Ishikawa (cell line): ENCODE measurements around the gene NDST1.

ENCODE experiments used
- CEBPB ChIP-seq: IDR thresholded peaks from 2 replicates; pipeline ENCODE4 v1.6.1; 2012
- CREB1 ChIP-seq: IDR thresholded peaks from 2 replicates; pipeline ENCODE4 v1.6.1; 2012; ENCODE audit warnings: low read depth
- EGR1 ChIP-seq: IDR thresholded peaks from 2 replicates; pipeline ENCODE4 v1.6.1; 2012
- EP300 ChIP-seq: IDR thresholded peaks from 2 replicates; pipeline ENCODE4 v1.6.1; 2012; ENCODE audit warnings: borderline replicate concordance
- FOXM1 ChIP-seq: IDR thresholded peaks from 2 replicates; pipeline ENCODE4 v1.6.1; 2012; ENCODE audit warnings: low read depth, borderline replicate concordance
- NFIC ChIP-seq: IDR thresholded peaks from 2 replicates; pipeline ENCODE4 v1.6.1; 2012
- RAD21 ChIP-seq: IDR thresholded peaks from 2 replicates; pipeline ENCODE4 v1.6.1; 2012; ENCODE audit warnings: low read depth
- TAF1 ChIP-seq: IDR thresholded peaks from 2 replicates; pipeline ENCODE4 v1.6.1; 2012; ENCODE audit warnings: low read depth, mild to moderate bottlenecking
- TCF12 ChIP-seq: IDR thresholded peaks from 2 replicates; pipeline ENCODE4 v1.6.1; 2012; ENCODE audit warnings: low read depth
- TEAD4 ChIP-seq: IDR thresholded peaks from 2 replicates; pipeline ENCODE4 v1.6.1; 2012
- YY1 ChIP-seq: IDR thresholded peaks from 2 replicates; pipeline ENCODE4 v1.6.1; 2012; ENCODE audit warnings: low read depth
- ZBTB7A ChIP-seq: IDR thresholded peaks from 2 replicates; pipeline ENCODE4 v1.6.1; 2012; ENCODE audit warnings: low read depth
- TF ChIP-seq, protein P1 (sequence below): IDR thresholded peaks from 2 replicates; pipeline ENCODE4 v1.6.1; 2012
- TF ChIP-seq, protein P2 (sequence below): IDR thresholded peaks from 2 replicates; pipeline ENCODE4 v1.6.1; 2012; ENCODE audit warnings: low read depth, mild to moderate bottlenecking
- TF ChIP-seq, protein P3 (sequence below): IDR thresholded peaks from 2 replicates; pipeline ENCODE4 v1.6.1; 2012

NDST1 gene

DNA sequence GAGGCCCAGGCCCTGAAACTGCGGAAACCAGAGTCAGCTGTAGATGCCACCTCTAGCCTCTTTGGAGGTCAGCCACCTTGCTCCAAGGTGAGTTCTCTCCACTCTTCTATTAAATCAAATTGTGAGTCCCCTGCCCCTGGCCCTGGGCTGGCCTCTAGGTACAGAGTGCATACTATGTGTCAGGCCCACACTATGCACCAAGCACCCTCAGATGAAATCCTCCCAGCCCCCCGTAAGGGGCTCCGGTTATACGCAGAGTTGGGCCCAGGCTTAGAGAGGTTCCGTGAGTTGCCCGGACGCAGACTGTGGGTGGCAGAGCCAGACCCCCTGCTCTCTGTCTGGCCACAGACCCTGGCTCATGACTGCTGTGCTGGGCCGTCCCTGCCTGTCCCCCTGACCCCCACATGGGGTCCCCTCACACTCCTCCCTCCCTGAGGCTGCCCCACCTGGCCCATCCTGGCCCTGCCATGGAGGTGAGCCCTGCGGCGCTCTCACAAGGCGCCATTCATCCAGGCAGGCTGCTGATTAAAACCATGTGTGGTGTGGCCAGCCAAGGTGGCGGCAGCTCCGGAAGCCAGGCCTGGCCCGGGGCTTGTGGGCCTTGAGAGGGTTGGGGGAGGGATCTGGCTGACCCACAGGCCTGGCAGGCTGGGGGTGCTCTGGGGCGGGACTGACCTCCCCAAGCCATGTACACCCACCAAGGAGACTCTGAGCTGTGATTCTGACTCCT, 67.1 kb downstream of the NDST1 start:
- TF ChIP-seq CEBPB, result no peak
- TF ChIP-seq, protein P1, sequence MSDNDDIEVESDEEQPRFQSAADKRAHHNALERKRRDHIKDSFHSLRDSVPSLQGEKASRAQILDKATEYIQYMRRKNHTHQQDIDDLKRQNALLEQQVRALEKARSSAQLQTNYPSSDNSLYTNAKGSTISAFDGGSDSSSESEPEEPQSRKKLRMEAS, result no peak
- TF ChIP-seq, protein P2, sequence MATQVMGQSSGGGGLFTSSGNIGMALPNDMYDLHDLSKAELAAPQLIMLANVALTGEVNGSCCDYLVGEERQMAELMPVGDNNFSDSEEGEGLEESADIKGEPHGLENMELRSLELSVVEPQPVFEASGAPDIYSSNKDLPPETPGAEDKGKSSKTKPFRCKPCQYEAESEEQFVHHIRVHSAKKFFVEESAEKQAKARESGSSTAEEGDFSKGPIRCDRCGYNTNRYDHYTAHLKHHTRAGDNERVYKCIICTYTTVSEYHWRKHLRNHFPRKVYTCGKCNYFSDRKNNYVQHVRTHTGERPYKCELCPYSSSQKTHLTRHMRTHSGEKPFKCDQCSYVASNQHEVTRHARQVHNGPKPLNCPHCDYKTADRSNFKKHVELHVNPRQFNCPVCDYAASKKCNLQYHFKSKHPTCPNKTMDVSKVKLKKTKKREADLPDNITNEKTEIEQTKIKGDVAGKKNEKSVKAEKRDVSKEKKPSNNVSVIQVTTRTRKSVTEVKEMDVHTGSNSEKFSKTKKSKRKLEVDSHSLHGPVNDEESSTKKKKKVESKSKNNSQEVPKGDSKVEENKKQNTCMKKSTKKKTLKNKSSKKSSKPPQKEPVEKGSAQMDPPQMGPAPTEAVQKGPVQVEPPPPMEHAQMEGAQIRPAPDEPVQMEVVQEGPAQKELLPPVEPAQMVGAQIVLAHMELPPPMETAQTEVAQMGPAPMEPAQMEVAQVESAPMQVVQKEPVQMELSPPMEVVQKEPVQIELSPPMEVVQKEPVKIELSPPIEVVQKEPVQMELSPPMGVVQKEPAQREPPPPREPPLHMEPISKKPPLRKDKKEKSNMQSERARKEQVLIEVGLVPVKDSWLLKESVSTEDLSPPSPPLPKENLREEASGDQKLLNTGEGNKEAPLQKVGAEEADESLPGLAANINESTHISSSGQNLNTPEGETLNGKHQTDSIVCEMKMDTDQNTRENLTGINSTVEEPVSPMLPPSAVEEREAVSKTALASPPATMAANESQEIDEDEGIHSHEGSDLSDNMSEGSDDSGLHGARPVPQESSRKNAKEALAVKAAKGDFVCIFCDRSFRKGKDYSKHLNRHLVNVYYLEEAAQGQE, result no peak
- TF ChIP-seq TAF1, result no peak
- TF ChIP-seq RAD21, result no peak
- no peak for TF ChIP-seq ZBTB7A
- no peak for TF ChIP-seq YY1
- TF ChIP-seq TCF12, result no peak
- no peak for TF ChIP-seq CREB1
- no peak for TF ChIP-seq FOXM1
- TF ChIP-seq NFIC, result no peak
- TF ChIP-seq EGR1, result no peak
- no peak for TF ChIP-seq TEAD4
- TF ChIP-seq EP300, result no peak
- TF ChIP-seq, protein P3, sequence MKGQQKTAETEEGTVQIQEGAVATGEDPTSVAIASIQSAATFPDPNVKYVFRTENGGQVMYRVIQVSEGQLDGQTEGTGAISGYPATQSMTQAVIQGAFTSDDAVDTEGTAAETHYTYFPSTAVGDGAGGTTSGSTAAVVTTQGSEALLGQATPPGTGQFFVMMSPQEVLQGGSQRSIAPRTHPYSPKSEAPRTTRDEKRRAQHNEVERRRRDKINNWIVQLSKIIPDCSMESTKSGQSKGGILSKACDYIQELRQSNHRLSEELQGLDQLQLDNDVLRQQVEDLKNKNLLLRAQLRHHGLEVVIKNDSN, result no peak

DNA sequence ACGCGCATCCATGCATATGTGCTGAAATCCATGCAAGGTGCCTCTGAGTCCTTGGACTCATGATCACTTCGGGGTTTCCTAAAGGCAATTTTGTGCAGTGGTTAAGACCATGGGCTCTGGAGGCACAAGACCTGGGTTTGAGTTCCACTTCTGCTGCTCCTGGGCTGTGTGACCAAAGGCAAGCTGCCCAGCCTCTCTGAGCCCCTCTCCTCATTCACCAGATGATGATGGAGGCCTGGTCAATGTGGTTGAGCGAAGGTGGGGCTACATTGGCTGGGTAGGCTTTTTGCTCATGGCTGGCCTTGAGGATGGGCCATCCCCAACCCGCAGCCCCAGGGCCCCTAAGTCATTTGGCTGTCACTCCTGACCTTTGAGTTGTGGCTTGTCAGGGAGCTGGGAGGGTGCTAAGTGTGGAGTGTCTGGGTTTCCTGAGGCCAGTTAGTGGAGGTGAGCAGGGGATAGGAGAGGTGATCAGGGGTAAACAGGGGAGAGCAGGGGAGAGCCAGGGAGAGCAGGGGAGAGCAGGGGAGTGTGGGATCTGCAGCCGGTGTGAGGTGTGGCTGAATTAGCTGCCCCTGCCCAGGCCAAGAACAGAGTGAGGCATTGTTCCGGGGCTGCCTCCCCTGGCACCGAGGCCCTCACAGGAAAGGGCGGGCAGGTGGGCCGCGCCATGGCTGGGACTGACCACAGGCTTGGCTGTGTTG, 68.0 kb downstream of the NDST1 start:
- TF ChIP-seq ZBTB7A (no peak), TAF1 (no peak), NFIC (no peak), CREB1 (no peak), EGR1 (no peak), EP300 (no peak), FOXM1 (no peak), RAD21 (no peak), YY1 (no peak)
- TF ChIP-seq, protein P1, result no peak
- TF ChIP-seq, protein P2, result no peak

DNA sequence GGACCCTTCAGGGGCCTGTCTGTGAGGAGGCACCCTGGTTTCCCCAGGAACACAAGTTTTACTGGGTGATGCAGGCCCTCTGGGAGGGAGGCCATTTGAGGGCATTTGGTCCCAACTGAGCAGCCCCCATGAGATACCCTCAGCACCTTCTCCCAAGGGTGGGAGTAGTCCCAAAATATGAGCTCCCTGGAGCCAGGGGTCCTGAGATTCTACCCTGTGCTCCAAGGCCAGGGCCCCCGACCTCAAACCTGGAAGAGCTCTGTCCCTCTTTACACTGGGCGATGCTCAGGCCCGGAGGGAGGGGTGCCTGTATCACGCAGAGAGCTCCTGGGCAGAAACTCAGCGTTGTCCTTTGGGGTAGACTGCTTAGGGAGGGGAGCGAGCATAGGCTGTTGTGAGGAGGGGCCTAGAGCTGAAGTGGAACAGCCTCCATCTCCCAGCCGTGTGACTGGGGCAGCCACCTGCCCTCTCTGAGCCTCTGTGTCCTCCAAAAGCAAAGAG, 68.6 kb downstream of the NDST1 start:
- TF ChIP-seq ZBTB7A (no peak), YY1 (no peak), EP300 (no peak), FOXM1 (no peak), NFIC (no peak)
- TF ChIP-seq, protein P2, result no peak
- TF ChIP-seq, protein P3, result no peak
